Measurements from ENCODE around the gene UVRAG.

- TF ChIP-seq ZNF544 (tag by site-specific recombination; IDR thresholded peaks at IDR 0.05): no peak
- no peak for TF ChIP-seq ZNF148 (tag by site-specific recombination; IDR thresholded peaks at IDR 0.05; ENCODE audit: borderline replicate concordance)
- TF ChIP-seq ZNF670 (tag by site-specific recombination; IDR thresholded peaks at IDR 0.05; ENCODE audit: low read depth): no peak
- TF ChIP-seq CTCF (tag by site-specific recombination; IDR thresholded peaks at IDR 0.05): no peak
- no peak for TF ChIP-seq REST (tag by site-specific recombination; IDR thresholded peaks at IDR 0.05)
- no peak for TF ChIP-seq ZBTB21 (tag by site-specific recombination; IDR thresholded peaks at IDR 0.05)
- TF ChIP-seq ZBTB8A (tag by site-specific recombination; IDR thresholded peaks at IDR 0.05): no peak
- TF ChIP-seq ZNF510 (tag by site-specific recombination; IDR thresholded peaks at IDR 0.05; ENCODE audit: insufficient replicate concordance): no peak
- no peak for TF ChIP-seq ZNF645 (tag by site-specific recombination; IDR thresholded peaks at IDR 0.05)
- no peak for TF ChIP-seq HIC1 (tag by site-specific recombination; IDR thresholded peaks at IDR 0.05)
Measured at GRCh38 chr11:75981546-75981945, 166.5 kb downstream of the UVRAG start.

Measured in HEK293 (cell line).